Activated CD4-positive, alpha-beta T cell treated with anti-CD3 and anti-CD28 coated beads, Interleukin-2, amount 50 U/mL, for 1 hour (primary cell): ENCODE measurements around the gene PBX4.

Experiments used
- DNase-seq: peaks from one replicate; pipeline ENCODE4 v3.0.0-alpha.2; 2020

Gene PBX4

GRCh38 chr19:19647037-19647835, 28.7 kb upstream of the PBX4 start:
- no peak for DNase-seq

- no peak for DNase-seq
Measured at GRCh38 chr19:19645233-19645870, 26.9 kb upstream of the PBX4 start.

- DNase-seq = no peak
Measured at GRCh38 chr19:19644054-19644388, 25.5 kb upstream of the PBX4 start.

GRCh38 chr19:19643158-19644053, 24.9 kb upstream of the PBX4 start, which contains the start of gene GMIP:
Gene GMIP, minus strand, starts transcription at chr19:19643657. Its CDS starts 128 bp downstream, at chr19:19643529.
- peak; percentile 89 for DNase-seq

- peak; percentile 20 for DNase-seq
Measured at GRCh38 chr19:19642506-19643157, 24.1 kb upstream of the PBX4 start.

GRCh38 chr19:19637523-19638251, 19.2 kb upstream of the PBX4 start:
- DNase-seq = no peak

- no peak for DNase-seq
Measured at GRCh38 chr19:19637186-19637522, 18.7 kb upstream of the PBX4 start.

GRCh38 chr19:19636573-19637185, 18.2 kb upstream of the PBX4 start:
- no peak for DNase-seq

- DNase-seq = no peak
Measured at GRCh38 chr19:19635313-19635702, 16.8 kb upstream of the PBX4 start.

GRCh38 chr19:19634516-19635312, 16.2 kb upstream of the PBX4 start:
- no peak for DNase-seq

- no peak for DNase-seq
Measured at GRCh38 chr19:19633711-19634515, 15.4 kb upstream of the PBX4 start.

- DNase-seq = no peak
Measured at GRCh38 chr19:19632661-19633060, 14.2 kb upstream of the PBX4 start.

GRCh38 chr19:19631346-19631745, 12.9 kb upstream of the PBX4 start:
- no peak for DNase-seq

GRCh38 chr19:19630426-19630825, 11.9 kb upstream of the PBX4 start:
- DNase-seq = no peak

GRCh38 chr19:19630062-19630414, 11.6 kb upstream of the PBX4 start:
- no peak for DNase-seq

GRCh38 chr19:19628501-19629134, 10.1 kb upstream of the PBX4 start:
- peak; percentile 41 for DNase-seq

- peak; percentile 77 for DNase-seq
Measured at GRCh38 chr19:19627621-19628500, 9.4 kb upstream of the PBX4 start, which contains the start of gene LPAR2. Gene LPAR2, minus strand, starts transcription at chr19:19628220. Its CDS starts 945 bp downstream, at chr19:19627275.
